Hippocampal formation (tissue), 2 donors: Measurements from ENCODE around the gene ZFP69B.
A peak's percentile ranks its signal among the peaks of the same experiment; 100 is the strongest.
"Not testable (repeated sequence)": the region's sequence is repeated elsewhere in the genome, so short reads cannot be mapped to it uniquely, and the experiment has no call there.

Source experiments
- DNase-seq, 2 donors: peaks; one replicate each; lab custom pipeline; 2025; lab: John Stamatoyannopoulos, UW

Gene ZFP69B

GRCh38 chr1:40435876-40436275 lies 14.4 kb upstream of the ZFP69B start:
- no peak for DNase-seq

GRCh38 chr1:40438391-40439015 lies 11.8 kb upstream of the ZFP69B start:
- DNase-seq: peak in 1 of 2 donors; percentile 44

GRCh38 chr1:40439247-40439646 lies 11.0 kb upstream of the ZFP69B start:
- no peak for DNase-seq

GRCh38 chr1:40450495-40451237 lies 390 bp downstream of the ZFP69B start:
- DNase-seq: no peak

GRCh38 chr1:40451238-40451585 lies 936 bp downstream of the ZFP69B start:
- no peak for DNase-seq

GRCh38 chr1:40454873-40455272 lies 4.6 kb downstream of the ZFP69B start:
- DNase-seq: no peak

DNA sequence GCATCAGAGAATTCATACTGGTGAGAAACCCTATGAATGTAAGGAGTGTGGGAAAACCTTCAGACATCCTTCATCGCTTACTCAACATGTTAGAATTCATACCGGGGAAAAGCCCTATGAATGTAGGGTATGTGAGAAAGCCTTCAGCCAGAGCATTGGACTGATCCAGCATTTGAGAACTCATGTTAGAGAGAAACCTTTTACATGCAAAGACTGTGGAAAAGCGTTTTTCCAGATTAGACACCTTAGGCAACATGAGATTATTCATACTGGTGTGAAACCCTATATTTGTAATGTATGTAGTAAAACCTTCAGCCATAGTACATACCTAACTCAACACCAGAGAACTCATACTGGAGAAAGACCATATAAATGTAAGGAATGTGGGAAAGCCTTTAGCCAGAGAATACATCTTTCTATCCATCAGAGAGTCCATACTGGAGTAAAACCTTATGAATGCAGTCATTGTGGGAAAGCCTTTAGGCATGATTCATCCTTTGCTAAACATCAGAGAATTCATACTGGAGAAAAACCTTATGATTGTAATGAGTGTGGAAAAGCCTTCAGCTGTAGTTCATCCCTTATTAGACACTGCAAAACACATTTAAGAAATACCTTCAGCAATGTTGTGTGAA lies 12.8 kb downstream of the ZFP69B start:
- DNase-seq: no peak

GRCh38 chr1:40469327-40469726 lies 19.1 kb downstream of the ZFP69B start:
- no peak for DNase-seq

GRCh38 chr1:40475268-40475667 lies 25.0 kb downstream of the ZFP69B start:
- DNase-seq: no peak

- DNase-seq: peak in 1 of 2 donors; percentile 55
Observed at GRCh38 chr1:40476924-40477677, 26.8 kb downstream of the ZFP69B start, which contains the start of gene ZFP69. ZFP69 (plus strand) TSS chr1:40477290; CDS start chr1:40479362, 2,072 bp downstream.

DNA sequence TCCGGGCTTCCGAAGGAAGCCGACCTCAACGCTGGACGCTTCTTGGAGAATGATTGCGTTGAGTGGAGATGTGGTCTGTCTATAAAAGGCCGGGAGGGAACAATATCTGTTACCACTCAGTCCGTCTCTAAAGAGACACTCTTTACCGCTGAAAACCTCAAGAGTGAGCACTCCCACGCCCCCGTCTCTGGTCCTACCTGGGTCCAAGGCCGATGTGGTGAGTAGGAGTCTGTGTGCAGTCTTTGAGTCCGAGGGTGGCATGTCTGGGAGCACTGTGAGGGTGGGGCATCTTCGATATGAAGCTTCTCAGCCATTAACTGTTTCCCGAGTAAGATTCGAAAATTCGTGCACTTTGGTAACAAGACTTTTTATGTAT lies 27.4 kb downstream of the ZFP69B start:
- no peak for DNase-seq

- DNase-seq: no peak
Observed at GRCh38 chr1:40478276-40478675, 28.0 kb downstream of the ZFP69B start.

DNA sequence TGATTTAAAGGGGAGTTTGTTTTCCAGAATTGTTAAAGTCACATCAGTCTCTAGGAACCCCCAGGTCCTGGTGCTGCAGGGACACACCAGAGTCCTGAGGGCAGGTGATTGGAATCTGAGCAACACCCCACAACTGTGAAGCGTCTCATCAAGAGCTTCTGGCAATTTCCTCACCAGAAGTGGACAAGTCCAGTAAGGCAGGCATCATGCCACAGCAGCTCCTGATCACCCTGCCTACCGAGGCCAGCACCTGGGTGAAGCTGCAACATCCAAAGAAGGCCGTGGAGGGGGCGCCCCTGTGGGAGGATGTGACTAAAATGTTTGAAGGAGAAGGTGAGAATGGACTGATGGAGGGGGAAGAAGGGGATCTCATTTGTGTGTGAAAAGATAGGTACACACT lies 28.9 kb downstream of the ZFP69B start:
- no peak for DNase-seq

DNA sequence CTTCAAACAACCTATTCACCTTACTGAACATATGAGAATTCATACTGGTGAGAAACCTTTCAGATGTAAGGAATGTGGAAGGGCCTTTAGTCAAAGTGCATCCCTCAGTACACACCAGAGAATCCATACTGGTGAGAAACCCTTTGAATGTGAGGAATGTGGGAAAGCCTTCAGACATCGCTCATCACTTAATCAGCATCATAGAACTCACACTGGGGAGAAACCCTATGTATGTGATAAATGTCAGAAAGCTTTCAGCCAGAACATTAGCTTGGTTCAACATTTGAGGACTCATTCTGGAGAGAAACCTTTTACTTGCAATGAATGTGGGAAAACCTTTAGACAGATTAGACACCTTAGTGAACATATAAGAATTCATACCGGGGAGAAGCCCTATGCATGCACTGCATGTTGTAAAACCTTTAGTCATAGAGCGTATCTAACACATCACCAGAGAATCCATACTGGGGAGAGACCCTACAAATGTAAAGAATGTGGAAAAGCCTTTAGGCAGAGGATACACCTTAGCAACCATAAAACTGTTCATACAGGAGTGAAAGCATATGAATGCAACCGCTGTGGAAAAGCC lies 45.1 kb downstream of the ZFP69B start:
- DNase-seq: no peak

GRCh38 chr1:40502651-40503050 lies 52.4 kb downstream of the ZFP69B start:
- not testable (repeated sequence) for DNase-seq

DNA sequence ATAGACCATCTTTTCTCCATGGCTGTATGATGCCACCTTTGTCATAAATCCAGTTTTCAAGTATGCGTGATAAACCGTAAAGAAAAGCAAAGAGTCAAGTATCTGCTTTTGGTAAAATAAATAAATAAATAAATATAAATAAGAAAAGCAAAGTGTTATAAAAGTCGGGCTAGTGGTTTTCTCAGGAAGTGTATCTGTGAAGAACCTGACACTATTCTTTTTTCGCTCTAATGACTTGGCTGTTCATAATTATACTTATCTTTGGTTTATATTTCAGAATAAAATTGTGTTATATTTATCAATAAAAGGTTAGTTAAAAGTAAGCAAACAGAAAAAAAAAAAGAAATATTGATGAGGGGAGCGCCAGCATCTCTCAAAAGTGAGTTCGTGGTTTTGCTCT lies 57.7 kb downstream of the ZFP69B start:
- no peak for DNase-seq

DNA sequence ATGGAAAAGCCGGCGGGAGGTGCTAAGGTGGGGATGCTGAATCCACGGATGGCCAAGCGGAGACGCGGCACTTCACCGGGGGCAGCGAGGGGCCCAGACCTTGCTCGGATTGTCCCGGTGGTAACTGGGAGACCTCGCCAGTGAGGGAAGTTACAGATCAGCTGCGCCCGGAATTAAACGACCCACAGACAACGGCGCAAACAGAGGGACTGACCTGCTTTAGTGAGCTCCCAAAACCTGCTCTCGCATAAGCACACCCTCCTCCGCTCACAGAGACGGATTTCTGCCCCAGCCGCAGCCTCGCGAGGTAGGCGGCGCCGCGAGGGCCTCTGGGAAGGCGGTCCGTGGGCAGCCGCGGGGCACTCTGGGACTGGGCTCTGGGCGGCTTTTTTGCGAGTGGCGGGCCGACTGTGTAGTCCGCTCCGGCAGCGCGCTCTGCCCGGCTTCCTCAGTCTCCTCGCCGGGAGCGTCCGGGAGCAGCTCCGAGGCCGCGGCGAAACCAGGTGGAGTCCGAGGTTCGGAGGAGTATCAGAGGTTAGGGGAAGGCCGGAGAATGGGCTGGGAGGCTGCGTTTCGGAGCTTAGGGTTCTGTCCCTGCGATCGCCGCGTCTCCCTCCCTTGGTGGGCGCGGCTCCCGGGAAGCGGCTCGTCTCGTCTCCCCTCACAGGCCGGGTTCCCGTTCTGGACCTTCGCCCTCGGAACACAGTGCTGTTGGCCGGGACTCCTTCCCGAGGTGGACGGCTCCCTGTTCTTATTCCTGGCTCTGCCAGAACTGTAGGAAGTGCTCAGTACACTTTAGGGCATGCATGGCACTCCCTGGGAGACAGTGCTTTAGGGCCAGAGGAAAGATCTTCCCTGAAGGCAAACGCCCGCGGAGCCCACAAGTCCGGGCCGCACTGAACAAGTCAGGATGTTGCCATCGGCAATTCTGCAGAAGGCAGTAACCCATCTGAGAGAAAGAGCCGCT lies 58.4 kb downstream of the ZFP69B start, which contains the start of gene EXO5:
Gene EXO5, plus strand, starts transcription at position 393 of the 967 bp plus-strand sequence. CDS start 5,778 bp downstream, outside the sequence.
- DNase-seq: peak; percentile 52 to 81
